Endothelial cell of umbilical vein (primary cell): Measurements from ENCODE around the gene PMVK. TPM values are rescaled to one million over a fixed set of nuclear protein-coding genes. Genes with fewer than 3 reads are reported as not detected.

Source experiments
- BruUV-seq: library from RNA; stranded (reverse); fragments of 400-500 nt; replicated peaks from 2 replicates; lab custom pipeline; 2021; lab: Mats Ljungman, UMichigan
- CTCF ChIA-PET: fragments of 300-600, 350-600 bp; sonication (Branson Sonifier 250); formaldehyde crosslinking; loops from one replicate; lab custom pipeline; 2021; ENCODE audit warnings: antibody characterized with exemption, inconsistent platforms; lab: Charles Lee
- POLR2A ChIA-PET: fragments of 300-600, 350-600 bp; sonication (Branson Sonifier 250); formaldehyde crosslinking; loops from one replicate; lab custom pipeline; 2021; ENCODE audit warnings: antibody characterized with exemption, inconsistent platforms; lab: Charles Lee
- DNase-seq: peaks from one replicate; pipeline ENCODE4 v3.0.0-alpha.2; 2011; ENCODE audit warnings: low read depth, low spot score
- FAIRE-seq: peaks from 2 replicates; lab custom pipeline; 2011; peaks lifted over from hg19 to GRCh38; lab: Jason Lieb, UNC
- H2AFZ ChIP-seq: 2 replicates; pipeline ENCODE4 v1.6.0; 2012; ENCODE audit warnings: low read depth, low read length, control low read depth, inconsistent platforms
- H3K27ac ChIP-seq: 2 replicates; pipeline ENCODE4 v1.5.1; 2011; ENCODE audit warnings: low read depth, mild to moderate bottlenecking, control low read depth, low read length, moderate library complexity; ENCODE audit not compliant: insufficient read depth
- H3K27me3 ChIP-seq, 2 experiments: 2 replicates each; pipeline versions ENCODE4 v1.6.0 to v1.6.1; 2011; ENCODE audit warnings: low read length in 2 of 2, mixed read lengths in 1 of 2; ENCODE audit not compliant: control insufficient read depth in 2 of 2, insufficient read depth in 2 of 2
- H3K36me3 ChIP-seq, 2 experiments: 2 replicates in 1 of 2; 3 replicates in 1 of 2; pipeline ENCODE4 v1.5.1; 2011; ENCODE audit warnings: low read length in 2 of 2, mild to moderate bottlenecking in 1 of 2, moderate library complexity in 1 of 2; ENCODE audit not compliant: control insufficient read depth in 2 of 2, insufficient read depth in 2 of 2; ENCODE audit errors: extremely low read depth in 1 of 2
- H3K4me1 ChIP-seq: 3 replicates; pipeline ENCODE4 v1.5.1; 2011; ENCODE audit warnings: mild to moderate bottlenecking, low read length; ENCODE audit not compliant: control insufficient read depth, insufficient read depth; ENCODE audit errors: extremely low read depth
- H3K4me2 ChIP-seq: 2 replicates; pipeline ENCODE4 v1.6.1; 2011; ENCODE audit warnings: low read length, control low read depth, mixed read lengths; ENCODE audit not compliant: insufficient read depth
- H3K4me3 ChIP-seq, 3 experiments: fragments of 200-600 bp in 1 of 3; sonication (generic), shearing (Covaris generic) in 1 of 3; replicated peaks in 1 of 3; 2 replicates each; pipeline ENCODE4 v1.5.1; 2011 to 2016; ENCODE audit warnings: control low read depth in 3 of 3, low read length in 3 of 3, mild to moderate bottlenecking in 2 of 3, inconsistent platforms in 1 of 3, low read depth in 1 of 3, moderate library complexity in 1 of 3; ENCODE audit not compliant: insufficient read depth in 1 of 3
- H3K79me2 ChIP-seq: 2 replicates; pipeline ENCODE4 v1.6.0; 2012; ENCODE audit warnings: low read length, inconsistent platforms; ENCODE audit not compliant: control insufficient read depth, insufficient read depth
- H3K9ac ChIP-seq: replicated peaks from 2 replicates; pipeline ENCODE3; 2011; ENCODE audit warnings: low read length, control low read depth; ENCODE audit not compliant: insufficient read depth; ENCODE audit errors: extremely low read depth
- H3K9me1 ChIP-seq: replicated peaks from 3 replicates; pipeline ENCODE4 v1.6.0; 2011; ENCODE audit warnings: mild to moderate bottlenecking, low read length; ENCODE audit not compliant: control insufficient read depth, insufficient read depth; ENCODE audit errors: extremely low read depth
- H3K9me3 ChIP-seq: replicated peaks from 2 replicates; pipeline ENCODE4 v1.5.1; 2012; ENCODE audit warnings: low read length, inconsistent platforms; ENCODE audit not compliant: control insufficient read depth, insufficient read depth
- H4K20me1 ChIP-seq: replicated peaks from 2 replicates; pipeline ENCODE3; 2011; ENCODE audit warnings: mild to moderate bottlenecking, low read length; ENCODE audit not compliant: control insufficient read depth, insufficient read depth; ENCODE audit errors: extremely low read depth
- CTCF ChIP-seq, 2 donors: IDR thresholded peaks; 1 replicate in 1 of 2; 2 replicates in 1 of 2; pipeline ENCODE4 v1.5.1; 2011; ENCODE audit warnings: low read length in 2 of 2, mild to moderate bottlenecking in 2 of 2, moderate library complexity in 2 of 2, control low read depth in 1 of 2, inconsistent platforms in 1 of 2, low read depth in 1 of 2; ENCODE audit not compliant: insufficient read depth in 1 of 2; ENCODE audit errors: extremely low read depth in 1 of 2
- EZH2 ChIP-seq: IDR thresholded peaks from 2 replicates; pipeline ENCODE4 v1.6.1; 2012; ENCODE audit warnings: borderline replicate concordance, low read depth, mild to moderate bottlenecking, moderate library complexity, low read length, inconsistent platforms; ENCODE audit not compliant: severe bottlenecking
- FOS ChIP-seq: IDR thresholded peaks from 2 replicates; pipeline ENCODE4 v1.6.1; 2011; ENCODE audit warnings: mild to moderate bottlenecking, low read length, moderate library complexity, borderline replicate concordance; ENCODE audit not compliant: insufficient read depth
- GATA2 ChIP-seq: IDR thresholded peaks from 2 replicates; pipeline ENCODE4 v1.7.0; 2011; ENCODE audit warnings: low read depth, mild to moderate bottlenecking, moderate library complexity, mixed read lengths, low read length; ENCODE audit not compliant: insufficient read length, insufficient read depth
- JUN ChIP-seq: IDR thresholded peaks from 2 replicates; pipeline ENCODE4 v1.6.1; 2011; ENCODE audit warnings: borderline replicate concordance, low read depth; ENCODE audit not compliant: insufficient read length, insufficient read depth
- MAX ChIP-seq: IDR thresholded peaks from 2 replicates; pipeline ENCODE4 v1.6.1; 2011; ENCODE audit not compliant: insufficient read depth, insufficient read length
- MYC ChIP-seq: IDR thresholded peaks from one replicate; pipeline ENCODE4 v1.6.1; 2011; ENCODE audit warnings: mild to moderate bottlenecking, low read depth, low read length
- POLR2A ChIP-seq: IDR thresholded peaks from 2 replicates; pipeline ENCODE4 v1.6.1; 2012; ENCODE audit warnings: low read depth, mild to moderate bottlenecking, control low read depth, low read length
- POLR2AphosphoS5 ChIP-seq: IDR thresholded peaks from 2 replicates; pipeline ENCODE4 v1.6.1; 2012; ENCODE audit warnings: low read depth, mild to moderate bottlenecking, control low read depth, low read length, moderate library complexity; ENCODE audit not compliant: insufficient read depth
- dilution Hi-C: fragments of 300-500 bp; cut with MboI; formaldehyde crosslinking; loops from one replicate; pipeline ENCODE4 v1.15.0; 2019; ENCODE audit warnings: low sequenced_read_pairs; ENCODE audit not compliant: extremely low pct_ligation_motif_present
- intact Hi-C: fragments of 100-400 bp; cut with micrococcal nuclease; formaldehyde crosslinking; loops from one replicate; pipeline ENCODE4 v1.10.0; 2022
- polyA plus RNA-seq, 4 experiments: library from polyadenylated mRNA; depleted of rRNA in 3 of 4; stranded (reverse) in 3 of 4; unstranded in 1 of 4; fragments of >200 nt; gene quantifications; 2 replicates each; pipeline versions ENCODE4 v1.2.1 to v1.2.3, GENCODE V29; 2011 to 2012; ENCODE audit warnings: missing spikeins in 1 of 4
- total RNA-seq: library from RNA; stranded (reverse); gene quantifications from 2 replicates; pipeline ENCODE4 v1.2.3, GENCODE V29; 2021

Gene PMVK
- total and polyA plus RNA-seq, 2 donors (not counting 3 experiments of a cell fraction or from before 2014, with no cell fraction given) = 22.6 to 32.7 TPM

GRCh38 chr1:154962795-154963330 is 26.3 kb upstream of the PMVK start:
- DNase-seq (no peak), FAIRE-seq (no peak)
- intact Hi-C loops (loop anchor here (1.0 kb wide), 1 partner anchor 20 kb away; the partner anchor contains the start of gene FLAD1), dilution Hi-C loops (no loop called here)
- no TSS peak for BruUV-seq
- Histone ChIP-seq H3K27ac (no peak overlapping the region), H3K9ac (peak overlapping the region; percentile 83), H3K27me3 (no peaks in the 10 kb centered on the region), H3K36me3 (peaks cover 19 to 47% of the 10 kb centered on the region in 2 experiments), H3K4me3 (no peak overlapping the region), H4K20me1 (no peaks in the 10 kb centered on the region), H3K4me1 (peaks cover 40% of the 10 kb centered on the region), H3K79me2 (peaks cover 40% of the 10 kb centered on the region), H2AFZ (no peak overlapping the region), H3K4me2 (peak overlapping the region; percentile 86), H3K9me1 (no peaks in the 10 kb centered on the region), H3K9me3 (no peaks in the 10 kb centered on the region)
- POLR2A ChIA-PET = no interaction called here
- TF ChIP-seq JUN = no peak
- TF ChIP-seq EZH2 = no peak
- no peak for TF ChIP-seq MAX
- TF ChIP-seq POLR2A = no peak
- no peak for TF ChIP-seq FOS
- TF ChIP-seq GATA2 = no peak
- no peak for TF ChIP-seq MYC
- TF ChIP-seq CTCF (IDR thresholded peaks at IDR 0.05; ENCODE audit: extremely low read depth in 1 of 2, insufficient read depth in 1 of 2, low read depth in 1 of 2, low read length in 2 of 2) = no peak
- TF ChIP-seq POLR2AphosphoS5 = no peak
- CTCF ChIA-PET = interaction anchor here (1.0 to 4.0 kb wide), 5 partner anchors 7 to 36 kb away, joined by 3 to 48 read pairs (median 30); partner anchors contain the start of genes LENEP and SHC1
